ENCODE data around the gene AFAP1L1. TPM values are rescaled to one million over a fixed set of nuclear protein-coding genes. Genes with fewer than 3 reads are reported as not detected.
"Not testable (repeated sequence)": the region's sequence is repeated elsewhere in the genome, so short reads cannot be mapped to it uniquely, and the experiment has no call there.

Gene AFAP1L1
- total RNA-seq, 1 donor from 2014 or later, result not detected

GRCh38 chr5:149383399-149383798, 111.7 kb downstream of the AFAP1L1 start:
- intact Hi-C loops (cut with micrococcal nuclease), result no loop called here

GRCh38 chr5:149386166-149386565, 114.5 kb downstream of the AFAP1L1 start:
- intact Hi-C loops (cut with micrococcal nuclease), result no loop called here

- intact Hi-C loops (cut with micrococcal nuclease), result no loop called here
Observed at GRCh38 chr5:149387081-149387631, 115.5 kb downstream of the AFAP1L1 start.

GRCh38 chr5:149387982-149388381, 116.3 kb downstream of the AFAP1L1 start:
- intact Hi-C loops (cut with micrococcal nuclease), result no loop called here

- intact Hi-C loops (cut with micrococcal nuclease), result no loop called here
Observed at GRCh38 chr5:149388498-149389190, 117.0 kb downstream of the AFAP1L1 start.

GRCh38 chr5:149389552-149390495, 118.2 kb downstream of the AFAP1L1 start:
- intact Hi-C loops (cut with micrococcal nuclease), result no loop called here

- intact Hi-C loops (cut with micrococcal nuclease), result not testable (repeated sequence)
Observed at GRCh38 chr5:149391076-149391475, 119.4 kb downstream of the AFAP1L1 start.

Other genes with a start within 250 kb of the AFAP1L1 start
- not detected in 2 replicates for gene SH3TC2, start 208.8 kb upstream of the AFAP1L1 start, total RNA-seq
- not detected in 2 replicates for gene ABLIM3, start 130.4 kb upstream of the AFAP1L1 start, total RNA-seq
- 37.8 and 41.3 TPM in 2 replicates for gene GRPEL2, start 73.6 kb downstream of the AFAP1L1 start, total RNA-seq
- 31.1 and 31.2 TPM in 2 replicates for gene PCYOX1L, start 86.2 kb downstream of the AFAP1L1 start, total RNA-seq
- gene IL17B, start 107.4 kb downstream of the AFAP1L1 start, total RNA-seq, result not detected in 2 replicates